NT2/D1 (cell line): ENCODE data around the gene SPAG9.

Experiments used
- SUZ12 ChIP-seq: IDR thresholded peaks from 2 replicates; pipeline ENCODE4 v1.6.1; 2011; ENCODE audit not compliant: insufficient read length, insufficient read depth; ENCODE audit errors: extremely low read depth
- YY1 ChIP-seq: IDR thresholded peaks from 2 replicates; pipeline ENCODE4 v1.6.1; 2011; ENCODE audit not compliant: insufficient read length, insufficient read depth
- ZNF274 ChIP-seq: IDR thresholded peaks from 2 replicates; pipeline ENCODE4 v1.6.1; 2011; ENCODE audit warnings: mild to moderate bottlenecking, low read depth, low read length

GRCh38 chr17:51010173-51010675 lies 110.4 kb downstream of the SPAG9 start:
- no peak for TF ChIP-seq YY1
- TF ChIP-seq SUZ12 = no peak
- no peak for TF ChIP-seq ZNF274
